GM12892 (cell line): ENCODE results near the gene DUOXA2.

Experiments used
- POLR2A ChIP-seq: IDR thresholded peaks from 2 replicates; pipeline ENCODE4 v1.6.1; 2011; ENCODE audit warnings: low read depth, low read length, control low read depth
- POLR2AphosphoS5 ChIP-seq: IDR thresholded peaks from 2 replicates; pipeline ENCODE4 v1.6.1; 2011; ENCODE audit warnings: low read depth, low read length, control low read depth
- TAF1 ChIP-seq: IDR thresholded peaks from 2 replicates; pipeline ENCODE4 v1.6.1; 2011; ENCODE audit warnings: low read depth, mild to moderate bottlenecking, control low read depth, low read length, borderline replicate concordance

DNA sequence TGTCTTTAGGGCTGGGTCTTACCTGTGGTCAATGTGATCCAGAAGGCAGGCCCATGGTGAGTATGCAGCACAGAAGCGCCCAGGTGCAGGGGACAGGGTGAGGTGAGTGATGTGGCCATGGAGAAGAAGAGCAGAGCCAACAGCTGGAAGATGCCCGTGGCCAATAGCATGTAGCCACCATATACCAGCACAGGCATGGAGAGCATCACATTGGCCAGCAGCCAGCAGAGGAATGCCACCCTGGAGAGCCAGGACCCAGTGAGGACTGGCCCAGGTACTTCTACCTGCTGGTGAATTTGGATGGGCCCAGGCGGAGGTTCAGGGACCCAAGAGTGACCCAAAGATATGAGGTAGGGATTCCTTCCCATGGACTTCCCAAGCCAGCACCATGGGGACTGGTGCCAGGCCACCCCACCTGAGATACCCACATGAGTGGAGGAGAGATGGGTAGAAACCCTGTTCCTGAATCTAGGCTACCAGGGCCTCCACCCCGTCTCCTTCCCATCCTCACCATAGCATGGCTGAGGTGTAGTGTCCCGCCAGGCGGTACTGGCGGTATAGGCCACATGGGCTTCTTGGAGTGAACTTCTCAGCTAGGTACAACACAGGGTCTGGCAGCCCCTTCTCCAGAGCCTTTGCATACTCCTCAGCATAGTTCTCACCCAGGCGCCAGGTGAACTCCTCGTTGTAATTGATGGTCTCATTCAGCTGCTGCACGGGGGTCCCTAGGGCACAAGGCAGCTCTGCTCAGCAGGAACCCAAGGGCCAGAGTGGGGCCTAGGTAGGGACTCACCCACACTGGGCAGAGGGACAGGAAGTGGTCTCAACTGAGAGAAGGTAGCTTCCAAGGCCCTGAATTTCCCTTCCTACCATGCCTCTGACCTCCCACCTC is 6.2 kb downstream of the DUOXA2 start:
- TF ChIP-seq POLR2A (no peak), POLR2AphosphoS5 (no peak), TAF1 (no peak)
